ENCODE measurements around the gene RAPGEF2.
A peak's percentile ranks its signal among the peaks of the same experiment; 100 is the strongest.

RAPGEF2 gene

GRCh38 chr4:159269956-159270355 is 167.1 kb downstream of the RAPGEF2 start:
- no peak for DNase-seq (ENCODE audit: insufficient read length, low spot score)
- TF ChIP-seq, protein P1, sequence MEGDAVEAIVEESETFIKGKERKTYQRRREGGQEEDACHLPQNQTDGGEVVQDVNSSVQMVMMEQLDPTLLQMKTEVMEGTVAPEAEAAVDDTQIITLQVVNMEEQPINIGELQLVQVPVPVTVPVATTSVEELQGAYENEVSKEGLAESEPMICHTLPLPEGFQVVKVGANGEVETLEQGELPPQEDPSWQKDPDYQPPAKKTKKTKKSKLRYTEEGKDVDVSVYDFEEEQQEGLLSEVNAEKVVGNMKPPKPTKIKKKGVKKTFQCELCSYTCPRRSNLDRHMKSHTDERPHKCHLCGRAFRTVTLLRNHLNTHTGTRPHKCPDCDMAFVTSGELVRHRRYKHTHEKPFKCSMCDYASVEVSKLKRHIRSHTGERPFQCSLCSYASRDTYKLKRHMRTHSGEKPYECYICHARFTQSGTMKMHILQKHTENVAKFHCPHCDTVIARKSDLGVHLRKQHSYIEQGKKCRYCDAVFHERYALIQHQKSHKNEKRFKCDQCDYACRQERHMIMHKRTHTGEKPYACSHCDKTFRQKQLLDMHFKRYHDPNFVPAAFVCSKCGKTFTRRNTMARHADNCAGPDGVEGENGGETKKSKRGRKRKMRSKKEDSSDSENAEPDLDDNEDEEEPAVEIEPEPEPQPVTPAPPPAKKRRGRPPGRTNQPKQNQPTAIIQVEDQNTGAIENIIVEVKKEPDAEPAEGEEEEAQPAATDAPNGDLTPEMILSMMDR (IDR thresholded peaks at IDR 0.05; ENCODE audit: insufficient read depth, missing control alignments) = no peak
- FAIRE-seq = no peak

GRCh38 chr4:159271856-159272255 is 169.0 kb downstream of the RAPGEF2 start:
- FAIRE-seq = peak; percentile 58
- DNase-seq (ENCODE audit: insufficient read length, low spot score) = no peak

GRCh38 chr4:159272273-159273140 is 169.6 kb downstream of the RAPGEF2 start:
- TF ChIP-seq, protein P1 (IDR thresholded peaks at IDR 0.05; ENCODE audit: insufficient read depth, missing control alignments) = no peak
- FAIRE-seq = peak; percentile 25
- no peak for DNase-seq (ENCODE audit: insufficient read length, low spot score)

More at GRCh38 chr4:159271856-159272255, 169.0 kb downstream of the RAPGEF2 start:
- TF ChIP-seq, protein P1 (IDR thresholded peaks at IDR 0.05; ENCODE audit: insufficient read depth, missing control alignments) = no peak

DNA sequence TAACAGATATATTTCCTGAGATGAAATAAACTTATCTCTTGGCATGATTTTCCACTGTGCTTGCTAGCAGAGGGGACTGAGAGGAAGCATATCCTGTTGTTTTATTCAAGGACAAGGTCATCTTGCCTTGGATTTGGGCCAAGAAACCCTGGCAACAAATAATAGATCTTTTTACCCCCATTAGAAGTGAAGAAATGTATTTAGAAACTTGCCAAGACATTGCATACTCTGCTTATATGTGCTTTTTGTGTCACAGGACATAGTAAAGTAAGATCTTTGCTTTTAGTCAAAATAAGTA is 170.2 kb downstream of the RAPGEF2 start:
- TF ChIP-seq, protein P1 (IDR thresholded peaks at IDR 0.05; ENCODE audit: insufficient read depth, missing control alignments) = no peak
- FAIRE-seq = no peak
- no peak for DNase-seq (ENCODE audit: insufficient read length, low spot score)

DNA sequence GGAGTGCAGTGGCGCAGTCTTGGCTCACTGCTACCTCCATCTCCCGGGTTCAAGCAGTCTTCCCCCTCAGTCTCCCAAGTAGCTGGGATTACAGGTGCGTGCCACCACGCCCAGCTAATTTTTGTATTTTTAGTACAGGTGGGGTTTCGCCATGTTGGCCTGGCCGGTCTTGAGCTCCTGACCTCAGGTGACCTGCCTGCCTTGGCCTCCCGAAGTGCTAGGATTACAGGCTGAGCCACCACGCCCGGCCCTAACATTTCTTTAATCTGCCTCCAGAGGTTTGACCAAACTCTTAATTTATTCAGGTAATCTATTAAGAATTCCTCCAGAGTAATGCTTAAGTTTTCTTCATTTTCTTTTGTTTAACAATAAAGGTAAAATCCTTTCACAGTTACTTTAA is 171.0 kb downstream of the RAPGEF2 start:
- TF ChIP-seq, protein P1 (IDR thresholded peaks at IDR 0.05; ENCODE audit: insufficient read depth, missing control alignments) = no peak
- DNase-seq (ENCODE audit: insufficient read length, low spot score) (no peak), FAIRE-seq (no peak)

GRCh38 chr4:159278399-159278798 is 175.5 kb downstream of the RAPGEF2 start:
- TF ChIP-seq, protein P1 (IDR thresholded peaks at IDR 0.05; ENCODE audit: insufficient read depth, missing control alignments) = no peak
- no peak for FAIRE-seq
- no peak for DNase-seq (ENCODE audit: insufficient read length, low spot score)

- DNase-seq (ENCODE audit: insufficient read length, low spot score) (no peak), FAIRE-seq (no peak)
- TF ChIP-seq, protein P1 (IDR thresholded peaks at IDR 0.05; ENCODE audit: insufficient read depth, missing control alignments) = no peak
Measured at GRCh38 chr4:159279084-159279483, 176.2 kb downstream of the RAPGEF2 start.

Data from D721Med (cell line).